Liver (tissue), 3 donors: Measurements from ENCODE around the gene BNIP1.

Source experiments
- CTCF ChIP-seq: fragments of 150-350 bp; IDR thresholded peaks from 2 replicates; pipeline ENCODE4 v1.5.1; 2017; ENCODE audit warnings: improper control_type of control experiment, low read depth, low read length; ENCODE audit not compliant: missing input control
- EGR1 ChIP-seq, 2 donors: IDR thresholded peaks; 2 replicates each; pipeline ENCODE4 v1.6.1; 2016 to 2018; ENCODE audit warnings: antibody characterized with exemption in 2 of 2, low read depth in 2 of 2
- FOXA1 ChIP-seq: IDR thresholded peaks from 2 replicates; pipeline ENCODE4 v1.6.1; 2016; ENCODE audit warnings: antibody characterized with exemption
- RAD21 ChIP-seq, 2 donors: IDR thresholded peaks; 2 replicates each; pipeline ENCODE4 v1.6.1; 2016; ENCODE audit warnings: antibody characterized with exemption in 2 of 2, mild to moderate bottlenecking in 2 of 2
- TAF1 ChIP-seq: conservative IDR thresholded peaks from 2 replicates; pipeline ENCODE4 v1.6.1; 2016; ENCODE audit warnings: antibody characterized with exemption, mild to moderate bottlenecking
- YY1 ChIP-seq: IDR thresholded peaks from 2 replicates; pipeline ENCODE4 v1.6.1; 2016; ENCODE audit warnings: antibody characterized with exemption, mild to moderate bottlenecking
- ZBTB33 ChIP-seq: IDR thresholded peaks from 2 replicates; pipeline ENCODE4 v1.6.1; 2016; ENCODE audit warnings: antibody characterized with exemption
- TF ChIP-seq, protein P1 (sequence below): IDR thresholded peaks from 2 replicates; pipeline ENCODE4 v1.6.1; 2016; ENCODE audit warnings: antibody characterized with exemption, mild to moderate bottlenecking
- TF ChIP-seq, protein P2 (sequence below): IDR thresholded peaks from 2 replicates; pipeline ENCODE4 v1.6.1; 2016; ENCODE audit warnings: antibody characterized with exemption
- donor health status: healthy.
- donor health status: healthy.

- TF ChIP-seq CTCF (no peak), TAF1 (no peak), RAD21 (IDR thresholded peaks at IDR 0.05) (no peak), YY1 (no peak), FOXA1 (no peak), EGR1 (IDR thresholded peaks at IDR 0.05; ENCODE audit: low read depth in 2 of 2) (no peak), ZBTB33 (no peak)
- TF ChIP-seq, protein P1, sequence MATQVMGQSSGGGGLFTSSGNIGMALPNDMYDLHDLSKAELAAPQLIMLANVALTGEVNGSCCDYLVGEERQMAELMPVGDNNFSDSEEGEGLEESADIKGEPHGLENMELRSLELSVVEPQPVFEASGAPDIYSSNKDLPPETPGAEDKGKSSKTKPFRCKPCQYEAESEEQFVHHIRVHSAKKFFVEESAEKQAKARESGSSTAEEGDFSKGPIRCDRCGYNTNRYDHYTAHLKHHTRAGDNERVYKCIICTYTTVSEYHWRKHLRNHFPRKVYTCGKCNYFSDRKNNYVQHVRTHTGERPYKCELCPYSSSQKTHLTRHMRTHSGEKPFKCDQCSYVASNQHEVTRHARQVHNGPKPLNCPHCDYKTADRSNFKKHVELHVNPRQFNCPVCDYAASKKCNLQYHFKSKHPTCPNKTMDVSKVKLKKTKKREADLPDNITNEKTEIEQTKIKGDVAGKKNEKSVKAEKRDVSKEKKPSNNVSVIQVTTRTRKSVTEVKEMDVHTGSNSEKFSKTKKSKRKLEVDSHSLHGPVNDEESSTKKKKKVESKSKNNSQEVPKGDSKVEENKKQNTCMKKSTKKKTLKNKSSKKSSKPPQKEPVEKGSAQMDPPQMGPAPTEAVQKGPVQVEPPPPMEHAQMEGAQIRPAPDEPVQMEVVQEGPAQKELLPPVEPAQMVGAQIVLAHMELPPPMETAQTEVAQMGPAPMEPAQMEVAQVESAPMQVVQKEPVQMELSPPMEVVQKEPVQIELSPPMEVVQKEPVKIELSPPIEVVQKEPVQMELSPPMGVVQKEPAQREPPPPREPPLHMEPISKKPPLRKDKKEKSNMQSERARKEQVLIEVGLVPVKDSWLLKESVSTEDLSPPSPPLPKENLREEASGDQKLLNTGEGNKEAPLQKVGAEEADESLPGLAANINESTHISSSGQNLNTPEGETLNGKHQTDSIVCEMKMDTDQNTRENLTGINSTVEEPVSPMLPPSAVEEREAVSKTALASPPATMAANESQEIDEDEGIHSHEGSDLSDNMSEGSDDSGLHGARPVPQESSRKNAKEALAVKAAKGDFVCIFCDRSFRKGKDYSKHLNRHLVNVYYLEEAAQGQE: no peak
- TF ChIP-seq, protein P2, sequence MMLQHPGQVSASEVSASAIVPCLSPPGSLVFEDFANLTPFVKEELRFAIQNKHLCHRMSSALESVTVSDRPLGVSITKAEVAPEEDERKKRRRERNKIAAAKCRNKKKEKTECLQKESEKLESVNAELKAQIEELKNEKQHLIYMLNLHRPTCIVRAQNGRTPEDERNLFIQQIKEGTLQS: no peak
These were observed 61.6 kb downstream of the BNIP1 start for GRCh38 chr5:173205916-173206315.
